HL-60 (cell line): Measurements from ENCODE around the gene PRR7.
A peak's percentile ranks its signal among the peaks of the same experiment; 100 is the strongest.

Experiments used
- DNase-seq, 2 experiments: peaks; one replicate each; pipeline ENCODE4 v3.0.0-alpha.2; 2010 to 2020; ENCODE audit warnings: low read depth in 1 of 2, low spot score in 1 of 2
- H3K27ac ChIP-seq: fragments of 250-450 bp; sonication (Bioruptor Pico); replicated peaks from 2 replicates; pipeline ENCODE4 v1.5.1; 2020; ENCODE audit warnings: mild to moderate bottlenecking, moderate library complexity
- H3K27me3 ChIP-seq: fragments of 250-450 bp; sonication (Bioruptor Pico); 2 replicates; pipeline ENCODE4 v1.5.1; 2021; ENCODE audit warnings: mild to moderate bottlenecking, moderate library complexity; ENCODE audit not compliant: insufficient read depth, poor library complexity, severe bottlenecking
- H3K4me3 ChIP-seq: replicated peaks from 2 replicates; pipeline ENCODE4 v1.5.1; 2011; ENCODE audit warnings: mild to moderate bottlenecking, control low read depth, low read length; ENCODE audit not compliant: insufficient read depth
- GABPA ChIP-seq: IDR thresholded peaks from 2 replicates; pipeline ENCODE4 v1.6.1; 2012; ENCODE audit warnings: low read depth
- POLR2AphosphoS5 ChIP-seq: IDR thresholded peaks from 2 replicates; pipeline ENCODE4 v1.6.1; 2012; ENCODE audit warnings: low read depth
- SPI1 ChIP-seq: IDR thresholded peaks from 2 replicates; pipeline ENCODE4 v1.6.1; 2012; ENCODE audit warnings: low read depth, mild to moderate bottlenecking, borderline replicate concordance
- TF ChIP-seq, protein P1 (sequence below): IDR thresholded peaks from 2 replicates; pipeline ENCODE4 v1.6.1; 2012; ENCODE audit warnings: low read depth; ENCODE audit not compliant: insufficient replicate concordance
- TF ChIP-seq, protein P2 (sequence below): IDR thresholded peaks from one replicate; pipeline ENCODE4 v1.5.1; 2011; ENCODE audit warnings: low read length, control low read depth, inconsistent platforms; ENCODE audit not compliant: insufficient read depth

PRR7 gene

DNA sequence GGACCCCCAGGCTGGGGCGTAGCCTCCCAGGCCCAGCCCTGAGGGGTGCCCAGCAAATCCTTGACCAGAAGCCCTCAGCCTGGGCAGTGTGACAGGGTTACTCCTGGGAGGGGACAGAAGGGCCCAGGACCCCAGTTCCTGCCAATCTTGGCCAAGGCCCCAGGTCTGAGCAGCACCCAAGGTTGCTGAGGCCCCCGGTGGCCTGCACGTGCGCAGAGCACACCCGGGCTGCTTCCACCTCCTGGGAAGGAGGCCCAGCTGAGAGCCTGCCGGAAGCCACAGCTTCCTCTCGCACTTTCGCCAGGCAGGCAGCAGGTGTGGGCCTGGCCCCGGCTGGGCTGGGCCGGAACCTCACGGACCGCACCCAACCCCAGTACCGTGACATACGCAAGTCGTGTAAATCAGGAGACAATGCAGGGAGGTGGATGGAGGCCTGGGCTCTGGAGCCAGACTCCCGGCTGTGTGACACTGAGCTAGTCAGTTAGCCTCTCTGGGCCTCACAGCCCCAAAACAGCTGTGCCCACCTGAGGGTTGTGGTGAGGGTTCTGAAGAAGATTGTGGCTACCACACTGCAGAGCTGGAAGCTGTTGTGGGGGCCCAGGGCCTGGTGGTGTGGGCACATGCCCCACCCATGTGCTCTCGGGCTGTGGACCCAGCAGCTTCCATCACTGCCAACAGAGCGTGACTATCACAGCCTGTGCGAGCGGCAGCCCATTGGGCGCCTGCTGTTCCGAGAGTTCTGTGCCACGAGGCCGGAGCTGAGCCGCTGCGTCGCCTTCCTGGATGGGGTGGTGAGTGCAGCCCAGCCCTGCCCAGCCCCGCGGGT is 15.1 kb upstream of the PRR7 start:
- no peak; the same call in 1 of the 2 replicates for TF ChIP-seq SPI1
- TF ChIP-seq, protein P1, sequence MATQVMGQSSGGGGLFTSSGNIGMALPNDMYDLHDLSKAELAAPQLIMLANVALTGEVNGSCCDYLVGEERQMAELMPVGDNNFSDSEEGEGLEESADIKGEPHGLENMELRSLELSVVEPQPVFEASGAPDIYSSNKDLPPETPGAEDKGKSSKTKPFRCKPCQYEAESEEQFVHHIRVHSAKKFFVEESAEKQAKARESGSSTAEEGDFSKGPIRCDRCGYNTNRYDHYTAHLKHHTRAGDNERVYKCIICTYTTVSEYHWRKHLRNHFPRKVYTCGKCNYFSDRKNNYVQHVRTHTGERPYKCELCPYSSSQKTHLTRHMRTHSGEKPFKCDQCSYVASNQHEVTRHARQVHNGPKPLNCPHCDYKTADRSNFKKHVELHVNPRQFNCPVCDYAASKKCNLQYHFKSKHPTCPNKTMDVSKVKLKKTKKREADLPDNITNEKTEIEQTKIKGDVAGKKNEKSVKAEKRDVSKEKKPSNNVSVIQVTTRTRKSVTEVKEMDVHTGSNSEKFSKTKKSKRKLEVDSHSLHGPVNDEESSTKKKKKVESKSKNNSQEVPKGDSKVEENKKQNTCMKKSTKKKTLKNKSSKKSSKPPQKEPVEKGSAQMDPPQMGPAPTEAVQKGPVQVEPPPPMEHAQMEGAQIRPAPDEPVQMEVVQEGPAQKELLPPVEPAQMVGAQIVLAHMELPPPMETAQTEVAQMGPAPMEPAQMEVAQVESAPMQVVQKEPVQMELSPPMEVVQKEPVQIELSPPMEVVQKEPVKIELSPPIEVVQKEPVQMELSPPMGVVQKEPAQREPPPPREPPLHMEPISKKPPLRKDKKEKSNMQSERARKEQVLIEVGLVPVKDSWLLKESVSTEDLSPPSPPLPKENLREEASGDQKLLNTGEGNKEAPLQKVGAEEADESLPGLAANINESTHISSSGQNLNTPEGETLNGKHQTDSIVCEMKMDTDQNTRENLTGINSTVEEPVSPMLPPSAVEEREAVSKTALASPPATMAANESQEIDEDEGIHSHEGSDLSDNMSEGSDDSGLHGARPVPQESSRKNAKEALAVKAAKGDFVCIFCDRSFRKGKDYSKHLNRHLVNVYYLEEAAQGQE, result no peak
- TF ChIP-seq, protein P2, sequence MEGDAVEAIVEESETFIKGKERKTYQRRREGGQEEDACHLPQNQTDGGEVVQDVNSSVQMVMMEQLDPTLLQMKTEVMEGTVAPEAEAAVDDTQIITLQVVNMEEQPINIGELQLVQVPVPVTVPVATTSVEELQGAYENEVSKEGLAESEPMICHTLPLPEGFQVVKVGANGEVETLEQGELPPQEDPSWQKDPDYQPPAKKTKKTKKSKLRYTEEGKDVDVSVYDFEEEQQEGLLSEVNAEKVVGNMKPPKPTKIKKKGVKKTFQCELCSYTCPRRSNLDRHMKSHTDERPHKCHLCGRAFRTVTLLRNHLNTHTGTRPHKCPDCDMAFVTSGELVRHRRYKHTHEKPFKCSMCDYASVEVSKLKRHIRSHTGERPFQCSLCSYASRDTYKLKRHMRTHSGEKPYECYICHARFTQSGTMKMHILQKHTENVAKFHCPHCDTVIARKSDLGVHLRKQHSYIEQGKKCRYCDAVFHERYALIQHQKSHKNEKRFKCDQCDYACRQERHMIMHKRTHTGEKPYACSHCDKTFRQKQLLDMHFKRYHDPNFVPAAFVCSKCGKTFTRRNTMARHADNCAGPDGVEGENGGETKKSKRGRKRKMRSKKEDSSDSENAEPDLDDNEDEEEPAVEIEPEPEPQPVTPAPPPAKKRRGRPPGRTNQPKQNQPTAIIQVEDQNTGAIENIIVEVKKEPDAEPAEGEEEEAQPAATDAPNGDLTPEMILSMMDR, result no peak
- peak; percentile 63 for TF ChIP-seq GABPA
- TF ChIP-seq POLR2AphosphoS5, result peak; percentile 99
- no peaks in the 10 kb centered on the region for H3K27me3 ChIP-seq
- no peak overlapping the region for H3K4me3 ChIP-seq
- H3K27ac ChIP-seq, result peak overlapping the region; percentile 98
- DNase-seq, result peak; percentile 88 to 91

DNA sequence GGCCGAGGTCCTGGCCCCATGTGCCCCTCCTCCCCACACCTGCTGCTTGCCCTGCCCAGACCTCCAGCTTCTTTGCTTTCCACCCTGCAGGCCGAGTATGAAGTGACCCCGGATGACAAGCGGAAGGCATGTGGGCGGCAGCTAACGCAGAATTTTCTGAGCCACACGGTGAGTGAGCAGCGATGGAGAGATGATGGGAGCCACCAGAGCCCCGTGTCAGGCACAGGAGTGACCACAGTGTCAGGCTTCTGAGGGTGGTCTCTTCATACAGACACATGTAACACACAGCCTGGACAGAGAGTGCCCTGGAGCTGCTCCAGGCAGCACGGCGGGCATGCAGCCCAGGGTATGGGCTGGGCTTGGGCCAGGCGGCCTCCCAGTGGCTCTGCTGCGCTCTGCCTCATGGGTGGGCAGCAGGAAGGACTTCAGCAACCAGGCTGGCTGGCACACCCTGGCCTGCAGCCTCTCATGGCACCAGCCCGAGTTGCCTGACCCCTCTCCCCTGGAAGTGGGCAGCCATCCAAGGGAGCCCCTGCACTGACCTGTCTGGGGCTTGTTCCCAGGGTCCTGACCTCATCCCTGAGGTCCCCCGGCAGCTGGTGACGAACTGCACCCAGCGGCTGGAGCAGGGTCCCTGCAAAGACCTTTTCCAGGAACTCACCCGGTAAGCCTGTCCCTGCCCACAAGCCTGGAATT is 14.3 kb upstream of the PRR7 start:
- Histone ChIP-seq H3K27me3 (no peaks in the 10 kb centered on the region), H3K4me3 (no peak overlapping the region), H3K27ac (peak overlapping the region; percentile 98)
- TF ChIP-seq POLR2AphosphoS5 (no peak; the same call in 1 of the 2 replicates), SPI1 (no peak), GABPA (no peak)
- TF ChIP-seq, protein P1, result no peak
- TF ChIP-seq, protein P2, result no peak
- no peak for DNase-seq

DNA sequence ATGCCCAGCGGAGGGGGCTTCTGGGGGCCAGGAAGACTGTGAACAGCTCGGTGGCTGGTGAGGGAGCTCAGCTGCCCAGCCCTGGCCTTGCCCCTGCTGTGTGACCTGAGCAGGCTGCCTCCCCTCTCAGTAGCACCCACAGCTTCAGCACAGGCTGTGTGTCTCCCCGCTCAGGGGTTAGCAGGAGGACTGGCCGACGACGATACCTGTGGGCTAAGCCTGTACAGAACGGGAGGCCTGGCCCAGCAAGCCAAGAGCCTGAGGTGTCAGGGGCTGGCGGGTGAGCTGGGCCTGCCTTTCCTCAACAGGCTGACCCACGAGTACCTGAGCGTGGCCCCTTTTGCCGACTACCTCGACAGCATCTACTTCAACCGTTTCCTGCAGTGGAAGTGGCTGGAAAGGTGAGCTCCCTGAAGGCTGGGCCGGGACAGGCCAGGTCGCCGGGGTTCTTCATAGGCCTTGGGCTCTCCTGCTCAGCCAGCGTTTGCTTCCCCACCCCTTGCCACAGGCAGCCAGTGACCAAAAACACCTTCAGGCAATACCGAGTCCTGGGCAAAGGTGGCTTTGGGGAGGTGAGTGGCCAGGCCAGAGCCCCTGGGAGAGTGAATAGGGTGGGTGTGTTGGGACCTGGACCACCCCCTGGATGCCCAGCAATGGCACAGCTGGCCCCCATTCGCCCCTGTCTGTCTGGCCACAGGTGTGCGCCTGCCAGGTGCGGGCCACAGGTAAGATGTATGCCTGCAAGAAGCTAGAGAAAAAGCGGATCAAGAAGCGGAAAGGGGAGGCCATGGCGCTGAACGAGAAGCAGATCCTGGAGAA is 13.6 kb upstream of the PRR7 start:
- peak overlapping the region; percentile 98 for H3K27ac ChIP-seq
- H3K4me3 ChIP-seq, result no peak overlapping the region
- TF ChIP-seq SPI1 (no peak), GABPA (no peak), POLR2AphosphoS5 (0 out of 2 replicates have a peak, but pooled peaks have one; percentile 16)
- TF ChIP-seq, protein P2, result no peak
- TF ChIP-seq, protein P1, result no peak
- no peak for DNase-seq
- H3K27me3 ChIP-seq, result no peaks in the 10 kb centered on the region
